ENCODE results near the gene CPSF4L.

Gene CPSF4L

GRCh38 chr17:73288534-73289302 is 27.0 kb upstream of the CPSF4L start:
- H3K36me3 ChIP-seq (ENCODE audit: control insufficient read depth, insufficient read depth, low read length): peaks cover 8% of the 10 kb centered on the region
- no peaks in the 10 kb centered on the region for H3K27me3 ChIP-seq (ENCODE audit: control insufficient read depth, insufficient read depth, low read length)
- no peaks in the 10 kb centered on the region for H3K9me3 ChIP-seq (ENCODE audit: control insufficient read depth, insufficient read depth, low read length)
- H3K9ac ChIP-seq (ENCODE audit: low read depth, low read length): no peak overlapping the region
- H3K4me1 ChIP-seq (ENCODE audit: control insufficient read depth, insufficient read depth, low read length): peaks cover 11% of the 10 kb centered on the region
- no peak overlapping the region for H3K27ac ChIP-seq (ENCODE audit: low read depth, low read length)
- H3K4me3 ChIP-seq (ENCODE audit: low read depth, low read length): no peak overlapping the region

- Histone ChIP-seq H3K4me3 (ENCODE audit: low read depth, low read length) (no peak overlapping the region), H3K9ac (ENCODE audit: low read depth, low read length) (no peak overlapping the region), H3K9me3 (ENCODE audit: control insufficient read depth, insufficient read depth, low read length) (no peaks in the 10 kb centered on the region), H3K27ac (ENCODE audit: low read depth, low read length) (no peak overlapping the region), H3K4me1 (ENCODE audit: control insufficient read depth, insufficient read depth, low read length) (peaks cover 16% of the 10 kb centered on the region), H3K36me3 (ENCODE audit: control insufficient read depth, insufficient read depth, low read length) (peaks cover 8% of the 10 kb centered on the region), H3K27me3 (ENCODE audit: control insufficient read depth, insufficient read depth, low read length) (no peaks in the 10 kb centered on the region)
Observed at GRCh38 chr17:73286863-73287296, 25.2 kb upstream of the CPSF4L start.

GRCh38 chr17:73285916-73286862 is 24.5 kb upstream of the CPSF4L start:
- no peak overlapping the region for H3K27ac ChIP-seq (ENCODE audit: low read depth, low read length)
- H3K9ac ChIP-seq (ENCODE audit: low read depth, low read length): no peak overlapping the region
- peaks cover 8% of the 10 kb centered on the region for H3K36me3 ChIP-seq (ENCODE audit: control insufficient read depth, insufficient read depth, low read length)
- H3K27me3 ChIP-seq (ENCODE audit: control insufficient read depth, insufficient read depth, low read length): no peaks in the 10 kb centered on the region
- H3K9me3 ChIP-seq (ENCODE audit: control insufficient read depth, insufficient read depth, low read length): no peaks in the 10 kb centered on the region
- H3K4me1 ChIP-seq (ENCODE audit: control insufficient read depth, insufficient read depth, low read length): peaks cover 16% of the 10 kb centered on the region
- H3K4me3 ChIP-seq (ENCODE audit: low read depth, low read length): no peak overlapping the region

- peaks cover 16% of the 10 kb centered on the region for H3K4me1 ChIP-seq (ENCODE audit: control insufficient read depth, insufficient read depth, low read length)
Observed at GRCh38 chr17:73285603-73285908, 23.9 kb upstream of the CPSF4L start.

GRCh38 chr17:73284906-73285602 is 23.4 kb upstream of the CPSF4L start:
- Histone ChIP-seq H3K9me3 (ENCODE audit: control insufficient read depth, insufficient read depth, low read length) (no peaks in the 10 kb centered on the region), H3K27ac (ENCODE audit: low read depth, low read length) (no peak overlapping the region), H3K4me1 (ENCODE audit: control insufficient read depth, insufficient read depth, low read length) (peaks cover 16% of the 10 kb centered on the region), H3K4me3 (ENCODE audit: low read depth, low read length) (no peak overlapping the region), H3K36me3 (ENCODE audit: control insufficient read depth, insufficient read depth, low read length) (peaks cover 8% of the 10 kb centered on the region), H3K27me3 (ENCODE audit: control insufficient read depth, insufficient read depth, low read length) (no peaks in the 10 kb centered on the region), H3K9ac (ENCODE audit: low read depth, low read length) (no peak overlapping the region)

More at GRCh38 chr17:73285603-73285908, 23.9 kb upstream of the CPSF4L start:
- Histone ChIP-seq H3K9me3 (ENCODE audit: control insufficient read depth, insufficient read depth, low read length) (no peaks in the 10 kb centered on the region), H3K9ac (ENCODE audit: low read depth, low read length) (no peak overlapping the region), H3K4me3 (ENCODE audit: low read depth, low read length) (no peak overlapping the region), H3K27me3 (ENCODE audit: control insufficient read depth, insufficient read depth, low read length) (no peaks in the 10 kb centered on the region), H3K27ac (ENCODE audit: low read depth, low read length) (no peak overlapping the region), H3K36me3 (ENCODE audit: control insufficient read depth, insufficient read depth, low read length) (peaks cover 8% of the 10 kb centered on the region)

GRCh38 chr17:73284354-73284753 is 22.7 kb upstream of the CPSF4L start:
- Histone ChIP-seq H3K9ac (ENCODE audit: low read depth, low read length) (no peak overlapping the region), H3K27ac (ENCODE audit: low read depth, low read length) (no peak overlapping the region), H3K4me3 (ENCODE audit: low read depth, low read length) (no peak overlapping the region), H3K9me3 (ENCODE audit: control insufficient read depth, insufficient read depth, low read length) (no peaks in the 10 kb centered on the region), H3K27me3 (ENCODE audit: control insufficient read depth, insufficient read depth, low read length) (no peaks in the 10 kb centered on the region), H3K36me3 (ENCODE audit: control insufficient read depth, insufficient read depth, low read length) (peaks cover 8% of the 10 kb centered on the region), H3K4me1 (ENCODE audit: control insufficient read depth, insufficient read depth, low read length) (peaks cover 16% of the 10 kb centered on the region)

GRCh38 chr17:73283841-73284282 is 22.2 kb upstream of the CPSF4L start:
- H3K9ac ChIP-seq (ENCODE audit: low read depth, low read length): no peak overlapping the region

GRCh38 chr17:73283250-73283649 is 21.6 kb upstream of the CPSF4L start:
- H3K36me3 ChIP-seq (ENCODE audit: control insufficient read depth, insufficient read depth, low read length): peaks cover 8% of the 10 kb centered on the region
- H3K27me3 ChIP-seq (ENCODE audit: control insufficient read depth, insufficient read depth, low read length): no peaks in the 10 kb centered on the region
- H3K9me3 ChIP-seq (ENCODE audit: control insufficient read depth, insufficient read depth, low read length): no peaks in the 10 kb centered on the region
- H3K4me3 ChIP-seq (ENCODE audit: low read depth, low read length): no peak overlapping the region
- H3K9ac ChIP-seq (ENCODE audit: low read depth, low read length): no peak overlapping the region
- H3K4me1 ChIP-seq (ENCODE audit: control insufficient read depth, insufficient read depth, low read length): peaks cover 16% of the 10 kb centered on the region
- H3K27ac ChIP-seq (ENCODE audit: low read depth, low read length): no peak overlapping the region

More at GRCh38 chr17:73283841-73284282, 22.2 kb upstream of the CPSF4L start:
- Histone ChIP-seq H3K27me3 (ENCODE audit: control insufficient read depth, insufficient read depth, low read length) (no peaks in the 10 kb centered on the region), H3K9me3 (ENCODE audit: control insufficient read depth, insufficient read depth, low read length) (no peaks in the 10 kb centered on the region), H3K4me1 (ENCODE audit: control insufficient read depth, insufficient read depth, low read length) (peaks cover 16% of the 10 kb centered on the region), H3K36me3 (ENCODE audit: control insufficient read depth, insufficient read depth, low read length) (peaks cover 8% of the 10 kb centered on the region), H3K27ac (ENCODE audit: low read depth, low read length) (no peak overlapping the region), H3K4me3 (ENCODE audit: low read depth, low read length) (no peak overlapping the region)

GRCh38 chr17:73282629-73283028 is 20.9 kb upstream of the CPSF4L start:
- H3K4me3 ChIP-seq (ENCODE audit: low read depth, low read length): no peak overlapping the region
- peaks cover 16% of the 10 kb centered on the region for H3K4me1 ChIP-seq (ENCODE audit: control insufficient read depth, insufficient read depth, low read length)
- peaks cover 8% of the 10 kb centered on the region for H3K36me3 ChIP-seq (ENCODE audit: control insufficient read depth, insufficient read depth, low read length)
- no peaks in the 10 kb centered on the region for H3K9me3 ChIP-seq (ENCODE audit: control insufficient read depth, insufficient read depth, low read length)
- H3K27me3 ChIP-seq (ENCODE audit: control insufficient read depth, insufficient read depth, low read length): no peaks in the 10 kb centered on the region
- H3K27ac ChIP-seq (ENCODE audit: low read depth, low read length): no peak overlapping the region
- no peak overlapping the region for H3K9ac ChIP-seq (ENCODE audit: low read depth, low read length)

GRCh38 chr17:73281928-73282327 is 20.2 kb upstream of the CPSF4L start:
- Histone ChIP-seq H3K27me3 (ENCODE audit: control insufficient read depth, insufficient read depth, low read length) (no peaks in the 10 kb centered on the region), H3K4me3 (ENCODE audit: low read depth, low read length) (no peak overlapping the region), H3K4me1 (ENCODE audit: control insufficient read depth, insufficient read depth, low read length) (peaks cover 15% of the 10 kb centered on the region), H3K27ac (ENCODE audit: low read depth, low read length) (no peak overlapping the region), H3K36me3 (ENCODE audit: control insufficient read depth, insufficient read depth, low read length) (peaks cover 8% of the 10 kb centered on the region), H3K9me3 (ENCODE audit: control insufficient read depth, insufficient read depth, low read length) (no peaks in the 10 kb centered on the region), H3K9ac (ENCODE audit: low read depth, low read length) (no peak overlapping the region)

All from HUES48 (cell line).